Stimulated activated CD4-positive, alpha-beta T cell treated with anti-CD3 and anti-CD28 coated beads, Interleukin-4, amount 100 ng/mL, for 48 hours (primary cell): ENCODE measurements around the gene MXRA7.
A peak's percentile ranks its signal among the peaks of the same experiment; 100 is the strongest.

ENCODE experiments used
- DNase-seq, 2 donors: peaks; one replicate each; pipeline ENCODE4 v3.0.0-alpha.2; 2020; ENCODE audit warnings: low read depth in 2 of 2

Gene MXRA7

DNA sequence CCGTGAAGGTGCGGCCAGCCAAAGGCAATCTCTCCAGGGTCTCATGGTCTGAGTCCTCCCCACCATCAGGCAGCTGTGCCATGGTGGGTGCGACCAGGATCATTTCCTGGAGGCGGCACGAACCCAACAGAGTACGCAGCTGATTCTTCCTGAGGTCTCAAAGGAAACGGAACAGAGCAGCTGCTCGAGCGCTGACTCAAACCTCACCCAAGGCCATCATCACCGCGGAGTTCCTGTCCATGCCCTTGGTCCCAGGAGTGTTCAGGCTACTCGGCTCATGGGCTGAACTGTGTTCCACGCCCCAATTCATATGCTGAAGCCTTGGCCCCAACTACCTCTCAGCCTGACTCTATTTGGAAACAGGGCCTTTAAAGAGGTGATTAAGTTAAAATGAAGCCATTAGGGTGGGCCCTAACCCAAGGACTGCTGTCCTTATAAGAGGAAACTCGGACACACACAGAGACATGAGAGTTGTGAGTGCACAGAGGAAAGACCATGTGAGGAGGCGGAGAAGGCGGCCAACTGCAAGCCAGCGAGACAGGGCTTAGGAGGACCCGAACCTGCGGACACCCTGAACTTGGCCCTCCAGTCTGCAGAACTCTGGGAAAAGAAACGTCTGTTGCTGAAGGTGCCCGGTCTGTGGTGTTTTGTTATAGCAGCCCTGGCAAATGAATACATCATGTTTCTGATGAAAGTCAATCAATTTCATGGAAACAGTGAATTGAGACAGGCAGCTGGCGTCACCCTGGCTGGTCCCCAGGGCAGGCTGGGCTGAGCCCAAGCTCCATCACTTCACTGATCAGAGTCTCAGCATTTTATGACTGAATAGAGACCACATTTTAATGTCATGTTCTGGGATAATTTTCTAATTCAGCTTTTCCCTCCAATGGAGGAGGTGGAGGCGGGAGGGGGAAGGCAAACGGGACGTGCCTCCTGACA lies 13.7 kb downstream of the MXRA7 start:
- DNase-seq: no peak

DNA sequence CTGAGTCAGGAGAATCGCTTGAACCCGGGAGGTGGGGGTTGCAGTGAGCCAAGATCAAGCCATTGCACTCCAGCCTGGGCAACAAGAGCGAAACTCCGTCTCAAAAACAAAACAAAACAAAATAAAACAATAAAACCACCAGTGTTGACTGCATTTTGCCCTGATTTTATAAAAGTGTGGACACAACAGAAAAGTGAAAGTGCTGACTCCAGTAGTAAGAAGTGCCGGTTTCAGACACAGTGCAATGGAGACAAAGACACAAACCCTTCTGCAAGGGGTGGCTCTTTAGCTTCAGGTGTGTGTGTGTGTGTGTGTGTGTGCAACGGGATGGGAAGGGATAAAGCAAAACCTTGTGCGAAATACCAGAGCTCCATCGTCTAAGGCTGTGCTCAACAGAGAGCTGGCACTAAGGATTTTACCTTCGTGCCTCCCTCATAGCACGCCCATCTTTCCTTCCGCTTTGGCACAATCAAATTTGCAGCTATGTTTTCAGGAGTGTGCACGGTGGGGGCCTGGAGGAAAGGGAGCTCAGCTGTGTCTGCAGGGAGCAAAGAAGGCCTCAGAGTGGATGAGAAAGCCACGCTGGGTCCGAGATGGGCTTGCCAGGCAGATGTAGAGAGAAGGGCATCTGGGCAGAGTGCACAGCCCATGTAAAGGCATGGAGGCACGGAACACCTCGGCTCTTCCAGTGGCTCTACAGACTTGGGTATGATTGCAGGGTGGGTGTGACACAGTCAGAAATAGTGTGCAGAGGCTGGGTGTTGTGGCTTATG lies 15.5 kb downstream of the MXRA7 start:
- DNase-seq: no peak

DNA sequence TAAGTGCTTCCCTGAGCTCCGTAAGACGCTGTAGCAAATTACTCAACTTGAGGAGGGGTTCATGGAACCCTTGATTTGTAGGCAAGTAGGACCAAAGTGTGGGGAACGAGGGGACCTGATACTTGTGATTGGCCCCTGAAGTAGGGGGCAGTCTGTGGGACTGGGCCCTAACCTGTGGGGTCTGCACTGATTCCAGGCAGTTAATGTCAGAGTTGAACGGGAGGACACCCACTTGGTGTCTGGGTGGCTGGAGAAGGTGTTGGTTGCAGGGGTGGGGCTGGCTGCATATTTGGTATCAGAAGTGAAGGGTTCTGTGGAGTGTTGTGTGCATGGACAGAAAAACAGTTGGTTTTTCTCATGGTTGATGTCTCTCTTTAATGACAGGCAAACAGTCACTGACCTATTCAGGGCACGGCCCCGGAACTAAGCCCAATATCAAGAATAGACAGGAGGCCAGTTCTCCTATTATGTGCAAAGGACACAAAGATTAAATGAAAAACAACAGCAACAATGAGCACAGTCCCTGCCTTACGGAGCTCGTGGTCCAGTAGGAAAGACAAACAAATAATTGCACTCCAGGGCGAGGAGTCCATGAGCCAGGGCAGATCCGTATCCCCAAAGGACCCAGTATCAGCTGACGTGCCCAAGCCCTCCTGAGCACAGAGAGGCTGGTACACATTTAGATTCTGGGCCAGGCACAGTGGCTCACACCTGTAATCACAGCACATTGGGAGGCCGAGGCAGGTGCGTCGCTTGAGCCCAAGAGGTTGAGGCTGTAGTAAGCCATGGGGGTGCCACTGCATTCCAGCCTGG lies 19.2 kb downstream of the MXRA7 start:
- DNase-seq: no peak

DNA sequence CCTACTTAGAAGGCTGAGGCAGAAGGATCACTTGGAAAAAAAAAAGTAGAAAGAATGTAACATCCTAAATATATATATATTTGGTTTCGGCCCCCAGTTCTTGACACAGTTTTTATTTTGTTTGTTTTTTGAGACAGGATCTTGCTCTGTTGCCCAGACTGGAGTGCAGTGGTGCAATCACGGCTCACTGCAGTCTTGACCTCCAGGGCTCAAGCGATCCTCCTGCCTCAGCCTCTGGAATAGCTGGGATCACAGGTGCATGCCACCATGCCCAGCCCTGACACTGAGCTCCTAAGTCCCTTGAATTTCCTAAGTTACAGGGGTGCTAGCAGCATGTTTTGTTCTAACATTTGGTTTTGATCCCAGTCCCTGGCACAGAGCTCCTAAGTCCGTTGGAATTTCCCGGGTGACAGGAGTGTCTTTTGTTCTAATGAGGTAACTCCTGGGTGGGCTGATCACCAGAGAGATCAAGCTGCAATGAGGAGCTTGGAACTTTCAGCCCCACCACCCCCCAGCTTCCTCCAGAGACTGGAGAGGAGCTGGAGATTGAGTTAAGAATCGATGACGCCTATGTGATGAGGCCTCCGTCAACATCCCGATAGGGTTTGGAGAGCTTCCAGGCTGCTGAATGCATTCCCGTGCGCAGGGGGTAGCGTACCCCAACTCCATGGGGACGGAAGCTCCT lies 20.0 kb downstream of the MXRA7 start:
- no peak for DNase-seq

DNA sequence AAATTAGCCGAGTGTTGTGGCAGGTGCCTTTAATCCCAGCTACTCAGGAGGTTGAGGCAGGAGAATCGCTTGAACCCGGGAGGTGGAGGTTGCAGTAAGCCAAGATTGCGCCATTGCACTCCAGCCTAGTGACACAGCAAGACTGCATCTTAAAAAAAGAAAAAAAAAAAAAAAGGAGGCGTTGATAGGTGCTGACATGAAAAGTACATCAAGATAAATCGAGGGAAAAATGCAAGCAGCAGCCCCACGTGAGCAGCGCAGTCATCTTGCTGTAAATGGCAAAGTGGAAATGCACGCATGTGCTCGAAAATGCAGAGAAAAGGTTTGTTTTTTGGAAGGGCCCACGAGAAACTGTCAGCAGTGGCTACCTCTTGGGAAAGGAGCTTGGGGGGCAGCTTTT lies 20.9 kb downstream of the MXRA7 start:
- no peak for DNase-seq

DNA sequence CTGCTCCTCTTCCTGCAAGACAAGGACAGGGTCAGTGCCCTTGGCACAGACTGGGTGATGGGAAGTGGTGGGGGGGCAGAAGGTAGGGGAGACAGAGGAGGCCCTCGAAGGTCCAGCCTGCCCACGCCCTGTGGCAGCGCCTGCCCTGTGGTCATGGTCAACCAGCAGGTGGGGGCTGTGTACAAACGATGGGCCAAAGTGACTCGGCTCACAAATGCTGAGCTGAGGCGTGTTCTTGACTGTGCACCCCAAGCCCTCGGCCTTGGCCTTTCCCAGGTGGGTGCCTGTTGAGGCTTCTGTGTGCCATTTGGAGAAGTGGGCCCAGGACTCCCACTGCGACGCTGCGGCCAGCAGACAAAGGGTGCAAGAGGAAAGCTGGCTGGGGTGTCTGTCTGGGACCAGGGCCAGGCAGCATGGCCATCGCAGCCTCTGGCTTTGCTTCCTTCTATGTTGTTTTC lies 22.6 kb downstream of the MXRA7 start:
- no peak for DNase-seq

DNA sequence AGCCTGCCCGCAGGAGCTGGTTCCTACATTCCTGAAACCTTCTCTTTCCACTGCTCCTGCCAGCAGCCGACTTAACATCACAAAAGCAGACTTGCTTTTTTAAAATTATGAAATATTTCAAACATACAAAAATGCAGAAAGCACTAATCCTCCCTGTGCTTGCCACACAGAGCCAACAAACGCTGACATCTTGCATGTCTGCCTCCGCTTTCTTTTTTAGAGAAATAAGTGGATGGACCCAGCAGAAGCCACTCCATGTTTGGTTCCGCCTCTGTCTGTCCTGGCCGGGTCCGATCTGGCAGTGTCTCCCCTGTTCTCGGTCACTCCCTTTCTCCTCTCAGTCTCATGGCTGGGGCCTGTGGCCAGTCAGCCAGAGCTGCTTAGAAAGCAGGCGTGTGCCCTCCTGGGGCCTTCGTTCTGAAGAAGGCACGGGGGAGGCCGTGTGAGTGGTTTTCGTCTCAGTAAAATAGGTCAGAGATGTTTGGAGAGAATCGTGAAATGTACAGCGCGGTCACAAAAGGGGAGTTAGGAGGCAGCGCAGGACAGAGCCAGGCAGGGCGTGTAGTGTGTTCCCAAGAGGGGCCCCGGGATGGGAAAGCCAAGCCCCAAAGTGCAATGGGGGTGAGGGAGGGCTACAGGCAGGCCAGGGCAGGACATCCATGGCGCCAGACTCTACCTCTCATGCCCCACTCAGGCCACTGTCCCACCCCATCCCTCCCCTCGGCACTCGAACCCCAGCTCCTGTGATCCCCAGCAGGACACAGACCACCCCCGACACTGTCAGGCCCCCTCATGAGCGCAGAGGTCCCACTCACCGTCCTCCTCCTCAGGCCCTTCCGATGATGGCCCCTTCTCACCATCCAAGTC lies 23.2 kb downstream of the MXRA7 start:
- no peak for DNase-seq

DNA sequence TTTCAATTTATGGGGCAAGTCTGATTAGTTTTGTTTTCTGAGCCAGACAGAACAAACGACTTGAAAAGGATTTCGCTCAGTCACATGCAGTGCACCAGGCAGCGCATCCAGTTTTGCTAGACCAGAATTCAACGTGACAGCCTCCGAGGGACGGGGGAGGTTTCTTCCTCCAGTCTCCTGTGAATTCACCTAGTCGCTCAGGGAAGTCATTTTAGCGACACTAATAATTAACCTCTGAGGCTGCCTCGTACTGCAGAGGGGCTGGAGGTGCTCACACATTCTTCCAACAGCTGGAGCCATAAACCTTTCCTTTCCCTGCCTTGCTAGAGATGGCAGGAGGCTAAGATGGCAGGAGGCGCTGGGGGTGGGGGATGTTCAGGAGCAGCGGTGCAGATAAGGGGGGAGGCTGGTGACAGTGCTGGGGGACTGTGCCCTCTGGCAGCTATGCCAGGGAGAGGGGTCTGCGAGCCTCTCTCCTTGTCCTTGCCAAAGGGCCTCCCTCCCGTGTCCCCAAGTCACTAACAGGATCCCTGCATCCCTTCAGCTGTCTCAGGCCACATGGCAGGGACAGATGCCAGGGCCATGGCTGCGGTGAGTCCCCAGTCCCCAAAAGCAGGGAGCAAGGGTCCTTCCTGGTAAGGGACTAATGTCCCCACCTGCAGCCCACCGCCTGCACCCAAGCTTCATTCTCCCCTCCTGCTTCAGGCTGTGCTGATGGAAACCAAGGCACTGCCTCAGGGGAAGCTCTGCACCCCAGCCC lies 24.0 kb downstream of the MXRA7 start:
- DNase-seq: no peak

DNA sequence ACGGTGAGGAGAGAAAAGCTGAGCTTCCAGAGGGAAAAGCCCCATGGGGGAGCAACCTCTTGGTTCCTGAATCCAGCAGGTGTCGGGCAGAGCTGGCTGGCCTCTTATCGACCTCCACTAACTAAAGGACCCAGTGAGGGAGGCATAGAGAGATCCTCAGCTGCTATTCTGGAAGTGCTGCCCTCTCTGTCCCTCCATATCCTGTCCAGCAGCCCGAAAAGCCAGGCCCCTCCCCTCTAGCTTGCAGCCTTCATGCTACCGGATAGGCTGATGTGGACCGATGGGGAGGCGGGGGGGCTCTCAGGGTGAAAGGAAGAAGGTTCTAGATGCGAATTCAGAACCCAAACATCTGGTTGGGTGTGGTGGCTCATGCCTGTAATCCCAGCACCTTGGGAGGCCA lies 24.9 kb downstream of the MXRA7 start:
- DNase-seq: no peak

DNA sequence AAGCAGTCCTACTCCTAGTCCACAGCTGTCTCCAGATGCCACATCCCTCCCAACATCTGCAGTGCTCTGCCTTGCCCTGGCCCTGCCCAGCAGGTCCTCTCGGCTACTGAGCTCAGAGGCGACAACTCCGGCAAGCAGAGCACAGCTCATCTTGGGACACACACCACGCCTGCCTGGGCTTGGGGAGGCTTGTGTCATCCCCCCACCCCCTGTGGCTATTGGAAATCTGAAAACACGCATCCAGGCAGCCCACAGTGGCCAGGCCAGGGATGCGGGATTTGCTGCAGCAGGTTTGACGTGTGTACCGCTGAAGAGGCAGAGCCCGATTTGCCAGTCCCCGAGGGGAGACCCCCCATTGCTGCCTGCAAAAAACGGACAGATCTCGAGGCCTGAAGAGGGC lies 25.4 kb downstream of the MXRA7 start:
- no peak for DNase-seq

DNA sequence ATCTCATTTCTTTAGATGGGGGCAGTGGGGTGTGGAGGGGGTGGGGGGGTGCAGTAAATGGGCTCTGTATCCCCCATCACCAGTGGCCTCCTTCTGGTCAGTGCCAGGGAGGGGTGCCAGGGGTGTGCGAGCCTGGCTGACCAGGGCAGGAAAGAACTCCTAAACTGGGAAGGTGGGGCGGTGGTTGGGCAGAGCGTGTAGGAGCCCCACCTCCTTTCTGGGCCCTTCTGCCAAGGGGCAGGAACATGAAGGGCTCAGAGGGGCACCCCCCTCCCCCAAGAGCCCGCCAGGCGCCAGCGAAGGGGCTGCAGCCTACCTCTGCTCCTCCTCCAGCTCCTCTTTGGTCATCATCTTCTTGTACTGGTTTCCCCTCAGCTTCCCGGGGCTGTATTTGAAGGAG lies 26.0 kb downstream of the MXRA7 start:
- no peak for DNase-seq

DNA sequence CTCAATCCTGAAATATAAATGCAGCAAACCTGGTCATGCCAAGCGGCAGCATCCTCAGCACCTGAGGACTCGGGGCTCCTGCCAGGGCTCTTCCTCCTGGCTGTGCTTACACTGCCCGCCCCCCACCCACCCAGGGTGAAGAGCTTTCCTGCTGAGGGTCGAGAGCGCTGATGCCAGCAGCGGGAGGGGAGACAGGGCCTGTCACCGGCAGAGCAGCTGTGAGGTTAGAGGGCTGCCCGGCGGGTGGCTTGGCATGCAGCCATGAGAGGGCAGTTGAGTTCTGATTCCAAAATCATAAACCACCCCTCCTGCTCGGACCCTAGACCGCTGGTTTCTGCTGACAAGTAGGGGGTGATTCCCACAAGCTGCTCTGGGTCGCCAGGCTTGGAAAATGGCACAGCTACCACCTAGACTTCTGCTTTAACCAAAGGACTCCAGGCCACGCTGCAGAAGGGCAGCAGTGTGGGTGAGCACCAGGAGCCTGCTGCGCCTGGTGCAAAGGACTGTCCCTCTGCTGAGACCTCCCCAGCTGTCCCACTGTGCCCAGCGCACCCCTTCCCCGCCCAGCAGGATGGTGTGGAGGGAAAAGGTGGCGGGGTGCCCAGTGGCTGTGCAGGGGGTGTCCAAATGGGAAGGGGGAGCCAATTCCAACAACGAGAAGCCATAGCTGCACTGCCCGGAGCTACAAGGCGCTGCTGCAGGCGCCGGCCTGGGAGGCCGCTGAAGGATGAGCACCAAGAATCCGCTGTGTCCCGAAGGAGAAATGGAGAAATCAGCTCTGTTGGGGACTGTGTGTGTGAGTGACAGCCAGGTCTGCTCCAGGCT lies 26.6 kb downstream of the MXRA7 start:
- DNase-seq: no peak

DNA sequence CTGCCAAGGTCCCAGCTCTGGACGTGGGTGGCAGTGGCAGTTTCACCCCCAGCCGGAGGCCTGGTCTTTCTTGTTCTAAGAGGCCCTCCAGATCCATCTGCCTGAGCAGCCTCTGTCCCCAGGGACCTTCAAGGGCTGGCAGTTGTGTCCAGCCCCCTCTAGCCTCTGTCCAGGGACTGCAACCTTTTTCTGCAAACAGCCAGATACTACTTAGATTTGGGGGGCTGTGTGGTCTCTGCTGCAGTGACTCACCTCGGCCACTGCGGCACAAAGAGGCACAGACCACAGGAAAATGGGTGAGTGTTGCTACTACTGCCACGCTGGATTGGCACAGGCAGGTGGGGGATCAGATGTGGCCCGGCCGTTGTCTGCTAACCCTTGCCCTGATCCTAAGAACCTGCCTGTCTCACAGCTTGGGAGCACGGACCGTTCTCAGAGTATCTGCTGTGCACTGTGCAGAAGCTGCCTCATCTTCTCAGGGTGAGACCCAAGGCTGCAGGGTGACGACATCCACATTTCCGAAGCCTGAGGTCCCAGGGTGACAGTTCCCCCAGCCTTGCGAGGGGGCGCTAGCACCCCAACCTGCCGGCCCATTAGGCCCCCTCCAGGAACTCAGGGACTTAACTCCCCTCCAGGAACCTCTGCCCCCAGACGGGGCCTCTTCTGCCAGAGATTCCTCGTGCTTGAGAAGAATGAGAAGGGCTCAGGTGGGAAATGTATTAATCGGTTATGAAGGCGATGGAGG lies 27.6 kb downstream of the MXRA7 start:
- no peak for DNase-seq

DNA sequence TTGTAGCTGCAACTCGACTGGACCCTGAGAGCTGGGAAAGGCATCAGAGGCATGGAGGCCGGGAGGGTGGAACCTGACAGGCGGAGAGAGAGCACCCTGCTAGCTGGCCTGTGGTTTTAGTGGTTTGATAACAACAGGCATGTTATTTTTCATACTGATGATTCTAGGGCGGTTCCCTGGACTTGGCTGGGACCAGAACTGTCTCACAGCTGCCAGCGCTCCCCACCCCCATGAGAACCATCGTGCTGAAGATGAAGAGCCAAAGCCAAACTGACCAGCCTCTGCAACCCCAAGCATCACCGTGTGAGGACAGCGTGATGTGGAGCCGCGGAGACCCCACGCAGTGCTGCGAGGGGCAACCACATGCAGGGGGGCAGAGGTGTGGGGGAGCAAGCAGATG lies 28.5 kb downstream of the MXRA7 start:
- DNase-seq: no peak

DNA sequence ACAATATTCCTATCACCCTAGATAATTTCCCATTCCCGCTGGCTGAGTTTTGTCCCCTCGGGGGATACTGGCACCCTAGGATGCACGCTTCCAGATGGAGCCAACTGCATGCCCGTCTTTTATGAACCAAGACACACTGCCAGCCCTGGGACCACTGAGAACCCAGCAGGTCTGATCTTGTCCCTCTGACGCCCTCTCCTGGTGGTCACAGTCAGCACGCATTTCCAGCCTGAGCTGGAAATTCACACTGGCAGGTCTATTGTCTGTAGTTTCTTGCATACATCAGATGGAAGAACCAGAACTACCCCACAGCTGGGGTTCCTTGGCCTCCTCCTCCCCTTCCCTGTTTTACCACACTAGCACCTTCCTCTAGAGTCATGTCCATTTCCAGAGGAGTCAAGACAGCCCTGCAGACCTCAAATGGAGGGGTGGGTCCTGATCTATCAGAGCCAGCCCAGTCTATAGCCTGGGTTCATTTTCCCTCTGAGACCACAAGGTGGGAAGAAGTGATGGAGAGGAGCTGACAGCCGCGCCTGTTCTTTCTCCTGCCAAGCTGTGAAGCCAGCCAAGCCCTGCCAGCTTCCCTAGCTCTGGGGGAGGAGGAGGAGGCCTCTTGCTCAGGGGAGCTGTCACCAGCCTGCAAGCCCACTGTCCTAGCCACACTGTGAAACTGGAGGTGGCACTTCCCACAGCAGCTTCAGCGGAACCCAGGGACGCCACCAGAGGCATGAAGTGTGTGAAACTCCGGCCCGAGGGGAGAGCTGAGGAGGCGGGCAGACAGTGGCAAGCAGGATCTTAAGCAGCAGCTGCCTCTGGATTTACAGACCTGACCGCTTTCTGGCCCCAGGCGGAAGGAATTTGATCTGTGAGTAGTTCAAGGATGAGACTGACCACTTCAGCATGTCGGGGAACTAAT lies 29.3 kb downstream of the MXRA7 start:
- peak; percentile 52 to 57 for DNase-seq

DNA sequence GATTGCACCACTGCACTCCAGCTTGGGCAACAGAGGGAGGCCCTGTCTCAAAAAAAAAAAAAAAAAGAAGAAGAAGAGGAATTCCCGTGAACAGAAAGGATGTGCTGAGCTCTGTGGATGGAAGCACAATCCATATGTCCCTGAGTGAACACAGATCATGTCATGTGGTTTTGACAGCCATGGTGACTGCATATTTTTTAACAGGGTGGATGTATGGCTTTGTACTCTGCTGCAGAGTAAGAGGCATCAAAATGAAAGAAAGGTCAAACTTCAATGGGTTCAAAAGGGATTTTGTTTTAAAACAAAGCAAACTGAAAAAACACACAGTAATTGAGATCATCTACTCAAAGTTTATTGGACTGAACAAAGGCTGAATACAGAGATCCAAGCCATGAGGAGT lies 31.5 kb downstream of the MXRA7 start:
- no peak for DNase-seq

DNA sequence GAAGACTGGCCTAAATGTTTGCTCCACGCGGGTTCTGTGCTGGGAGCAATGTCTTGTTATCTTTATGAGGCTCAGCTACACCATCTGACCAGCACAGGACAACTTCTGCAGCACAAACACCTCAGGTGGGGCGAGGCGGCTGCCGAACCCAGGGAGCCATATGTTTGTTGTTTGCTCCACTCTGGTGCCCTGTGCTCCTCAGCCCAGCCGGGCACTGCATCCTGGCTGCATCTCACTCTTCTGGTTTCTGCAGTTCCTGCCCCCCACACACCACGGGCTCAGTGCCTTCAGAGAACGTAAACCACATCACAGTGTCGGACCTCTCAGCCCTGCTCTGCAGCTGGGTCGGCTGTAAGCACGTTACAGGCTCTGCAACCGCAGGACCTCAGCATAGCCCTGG lies 32.4 kb downstream of the MXRA7 start:
- DNase-seq: no peak
